HepG2 (cell line): ENCODE results near the gene DMPK. TPM values are rescaled to one million over a fixed set of nuclear protein-coding genes. Genes with fewer than 3 reads are reported as not detected.

Source experiments
- ATAC-seq: fragments of 200-7000 bp; cut with Tn5 transposase; 3 replicates; pipeline ENCODE4 v1.9.1; 2020; ENCODE audit warnings: mild to moderate bottlenecking, moderate library complexity
- BruUV-seq: library from RNA; stranded (reverse); fragments of 400-500 nt; replicated peaks from 2 replicates; lab custom pipeline; 2021; lab: Mats Ljungman, UMichigan
- CTCF ChIA-PET: fragments of 300-600 bp; formaldehyde crosslinking; extraction: SDS; loops from one replicate; lab custom pipeline; 2021; ENCODE audit warnings: low total read pairs, inconsistent platforms, low intra/inter-chr PET ratio; lab: Yijun Ruan, JAX
- POLR2A ChIA-PET: fragments of 350-600 bp; sonication (Branson Sonifier 250); formaldehyde crosslinking; loops from one replicate; lab custom pipeline; 2020; ENCODE audit warnings: antibody characterized with exemption, inconsistent platforms; lab: Yijun Ruan, JAX
- DNase-seq: peaks from one replicate; pipeline ENCODE4 v3.0.0-alpha.2; 2015; ENCODE audit warnings: low spot score
- FAIRE-seq: peaks from 3 replicates; lab custom pipeline; 2011; peaks lifted over from hg19 to GRCh38; lab: Jason Lieb, UNC
- H2AFZ ChIP-seq: one replicate; pipeline ENCODE4 v1.6.1; 2011; ENCODE audit warnings: low read length, inconsistent platforms
- H3K27ac ChIP-seq: fragments of 300-600 bp; 3 replicates; pipeline ENCODE4 v1.8.0; 2011; ENCODE audit warnings: mixed run types, mild to moderate bottlenecking, mixed read lengths, low read length, inconsistent platforms; ENCODE audit not compliant: insufficient read depth; ENCODE audit errors: extremely low read length
- H3K27me3 ChIP-seq, 2 experiments: fragments of 200-600 bp in 1 of 2; 2 replicates in 1 of 2; 3 replicates in 1 of 2; pipeline versions ENCODE4 v1.6.0 to v1.8.0; 2011; ENCODE audit warnings: low read length in 2 of 2, mild to moderate bottlenecking in 2 of 2, moderate library complexity in 2 of 2, inconsistent platforms in 1 of 2; ENCODE audit not compliant: insufficient read depth in 2 of 2, control insufficient read depth in 1 of 2
- H3K36me3 ChIP-seq, 2 experiments: fragments of 200-600 bp in 1 of 2; replicated peaks in 1 of 2; 2 replicates in 1 of 2; 3 replicates in 1 of 2; pipeline versions ENCODE4 v1.5.1 to v1.8.0; 2011; ENCODE audit warnings: low read length in 2 of 2, inconsistent platforms in 1 of 2; ENCODE audit not compliant: insufficient read depth in 2 of 2, control insufficient read depth in 1 of 2
- H3K4me1 ChIP-seq: 2 replicates; pipeline ENCODE4 v1.5.1; 2012; ENCODE audit warnings: low read length, inconsistent platforms; ENCODE audit not compliant: insufficient read depth
- H3K4me2 ChIP-seq: 2 replicates; pipeline ENCODE4 v1.6.0; 2011; ENCODE audit warnings: low read depth, low read length, inconsistent platforms
- H3K4me3 ChIP-seq, 3 experiments: fragments of 200-600 bp in 1 of 3; sonication (generic), shearing (Covaris generic) in 1 of 3; replicated peaks in 1 of 3; 2 replicates each; pipeline ENCODE4 v1.5.1; 2011 to 2016; ENCODE audit warnings: low read length in 3 of 3, inconsistent platforms in 2 of 3, low read depth in 2 of 3, mild to moderate bottlenecking in 2 of 3, control low read depth in 1 of 3, mixed read lengths in 1 of 3; ENCODE audit not compliant: insufficient read depth in 1 of 3
- H3K79me2 ChIP-seq: one replicate; pipeline ENCODE4 v1.6.1; 2011; ENCODE audit warnings: low read length, inconsistent platforms; ENCODE audit not compliant: insufficient read depth
- H3K9ac ChIP-seq: 2 replicates; pipeline ENCODE4 v1.6.0; 2011; ENCODE audit warnings: mild to moderate bottlenecking, low read depth, low read length, inconsistent platforms; ENCODE audit not compliant: insufficient read depth
- H3K9me3 ChIP-seq: 2 replicates; pipeline ENCODE4 v1.5.1; 2012; ENCODE audit warnings: mild to moderate bottlenecking, low read length
- H4K20me1 ChIP-seq: 2 replicates; pipeline ENCODE4 v1.6.0; 2011; ENCODE audit warnings: inconsistent platforms, mild to moderate bottlenecking, low read length, moderate library complexity; ENCODE audit not compliant: insufficient read depth
- AGO2 ChIP-seq: fragments of 200-400 bp; formaldehyde crosslinking; optimal IDR thresholded peaks from 2 replicates; pipeline ENCODE3; 2017; ENCODE audit warnings: mild to moderate bottlenecking, low read depth, low read length, moderate library complexity
- MIER2 ChIP-seq: IDR thresholded peaks from 2 replicates; pipeline ENCODE4 v1.6.1; 2016; ENCODE audit warnings: missing biosample characterization, missing genetic modification reagents
- MIER3 ChIP-seq: IDR thresholded peaks from 2 replicates; pipeline ENCODE4 v1.6.1; 2016; ENCODE audit warnings: missing compliant biosample characterization, borderline replicate concordance
- RBFOX2 ChIP-seq: fragments of 200-400 bp; formaldehyde crosslinking; IDR thresholded peaks from 2 replicates; pipeline ENCODE4 v1.6.1; 2017; ENCODE audit warnings: low read depth, mild to moderate bottlenecking, low read length
- RBM22 ChIP-seq: fragments of 200-400 bp; formaldehyde crosslinking; optimal IDR thresholded peaks from 2 replicates; pipeline ENCODE3; 2017; ENCODE audit warnings: mild to moderate bottlenecking, low read length, moderate library complexity
- ZNF18 ChIP-seq: sonication (generic); formaldehyde crosslinking; IDR thresholded peaks from 2 replicates; pipeline ENCODE4 v1.8.0; 2022; ENCODE audit warnings: mild to moderate bottlenecking, missing genetic modification reagents; ENCODE audit not compliant: insufficient replicate concordance
- WGBS: methylation state at CpG from one replicate; pipeline ENCODE4 v1.1.6; 2017; ENCODE audit warnings: low lambda C conversion rate; 5-methylcytosine and 5-hydroxymethylcytosine counted together
- in situ Hi-C: cut with HindIII; loops from 2 replicates; pipeline ENCODE4 v1.10.0; 2017; ENCODE audit warnings: low pct_unique_long_range_greater_than_20kb; ENCODE audit not compliant: extremely low pct_ligation_motif_present
- intact Hi-C: fragments of 100-400 bp; cut with micrococcal nuclease; formaldehyde crosslinking; loops from one replicate; pipeline ENCODE4 v1.10.0; 2022; ENCODE audit not compliant: unreplicated experiment
- polyA plus RNA-seq, 8 experiments: library from polyadenylated mRNA; depleted of rRNA in 3 of 8; stranded (reverse) in 7 of 8; unstranded in 1 of 8; fragments of >200 nt; fragmentation: Illumina TruSeq in 4 of 8; extraction: Trizol in 4 of 8; gene quantifications; 2 replicates each; pipeline versions ENCODE4 v1.2.1 to v1.2.3, GENCODE V29; 2011 to 2016; ENCODE audit warnings: low read depth in 4 of 8, missing spikeins in 1 of 8, mixed read lengths in 1 of 8; ENCODE audit not compliant: insufficient read depth in 1 of 8
- total RNA-seq, 5 experiments: library from RNA; depleted of rRNA; stranded (reverse); fragments of >200 nt; fragmentation: Illumina TruSeq; extraction: Trizol; gene quantifications; 2 replicates each; pipeline ENCODE4 v1.2.3, GENCODE V29; 2016; ENCODE audit warnings: low read depth in 1 of 5

The DMPK gene
- total and polyA plus RNA-seq, 2 of the 13 experiments (the other 11 are each of a cell fraction or from before 2014, with no cell fraction given) = 5.3 to 8.8 TPM

- H3K4me3 ChIP-seq = no peak overlapping the region
- H3K27ac ChIP-seq = no peak overlapping the region
- ATAC-seq = no peak
- H2AFZ ChIP-seq = no peak overlapping the region
- H3K9me3 ChIP-seq = no peaks in the 10 kb centered on the region
- no TSS peak for BruUV-seq
- peaks cover 5 to 6% of the 10 kb centered on the region in 2 experiments for H3K36me3 ChIP-seq
- no peak overlapping the region for H3K4me2 ChIP-seq
- H4K20me1 ChIP-seq = no peaks in the 10 kb centered on the region
- CTCF ChIA-PET = interaction anchor here (2.6 kb wide), 1 partner anchor 69 kb away, joined by 50 read pairs; the partner anchor contains the start of gene IRF2BP1
- POLR2A ChIA-PET = no interaction called here
- 96% methylated on average over 40 of the region's 44 CpGs for WGBS
- H3K4me1 ChIP-seq = no peaks in the 10 kb centered on the region
- no peak overlapping the region for H3K9ac ChIP-seq
- no peak for DNase-seq
- in situ Hi-C loops = loop anchor here (10.0 kb wide), 1 partner anchor 199 kb away; no protein-coding TSS in a partner anchor
- no peaks in the 10 kb centered on the region for H3K79me2 ChIP-seq
- no peak for FAIRE-seq
- intact Hi-C loops = loop anchor here (5.0 kb wide), 2 partner anchors 197 to 262 kb away; no protein-coding TSS in a partner anchor
- TF ChIP-seq RBM22 (peak; percentile 26), MIER3 (no peak)
- no peaks in the 10 kb centered on the region for H3K27me3 ChIP-seq
These were observed 33.4 kb upstream of the DMPK start for GRCh38 chr19:45815481-45816216.

- ChIA-PET CTCF (no interaction called here), POLR2A (interaction anchor here (1.2 kb wide), 1 partner anchor 22 kb away, joined by 3 read pairs; the partner anchor contains the start of gene DMWD)
- Histone ChIP-seq H4K20me1 (no peaks in the 10 kb centered on the region), H3K79me2 (no peaks in the 10 kb centered on the region), H3K4me1 (no peaks in the 10 kb centered on the region), H3K4me2 (no peak within 1 kb of the TSS), H3K27me3 (no peaks in the 10 kb centered on the region), H3K9ac (no peak within 1 kb of the TSS), H3K27ac (no peak within 1 kb of the TSS), H3K4me3 (no peak within 1 kb of the TSS), H3K36me3 (peaks cover 0 to 5% of the 10 kb centered on the region in 2 experiments; a peak in 2 of 5 replicates)
- 97% methylated on average over 26 of the region's 40 CpGs for WGBS
- DNase-seq (no peak), FAIRE-seq (no peak)
- intact Hi-C loops = loop anchor here (5.0 kb wide), 2 partner anchors 197 to 262 kb away; no protein-coding TSS in a partner anchor
- BruUV-seq = no TSS peak
- in situ Hi-C loops = loop anchor here (10.0 kb wide), 1 partner anchor 200 kb away; no protein-coding TSS in a partner anchor
- peak; percentile 91 for TF ChIP-seq AGO2
- peak; percentile 41; the same call in 1 of the 2 replicates for TF ChIP-seq RBFOX2
- no peak for TF ChIP-seq MIER2 (CRISPR knock-in tag)
- no peak for TF ChIP-seq ZNF18 (CRISPR knock-in tag)
- TF ChIP-seq, all 625 proteins: peak for 2
- ATAC-seq = no peak
- Histone ChIP-seq H3K9me3 (no peaks in the 10 kb centered on the region), H2AFZ (no peak within 1 kb of the TSS)
These were observed 32.7 kb upstream of the DMPK start, which contains the start of gene RSPH6A for GRCh38 chr19:45814851-45815480. RSPH6A (minus strand) TSS chr19:45815308; CDS start chr19:45815176, 132 bp downstream.
